Upper lobe of left lung (tissue), 6 donors: ENCODE results near the gene CEP164. TPM values are rescaled to one million over a fixed set of nuclear protein-coding genes. Genes with fewer than 3 reads are reported as not detected.

Experiments used
- ATAC-seq, 2 donors: fragments of 200-7000 bp; cut with Tn5 transposase; one replicate each; pipeline ENCODE4 v1.9.1; 2022; ENCODE audit warnings: mild to moderate bottlenecking in 2 of 2, moderate library complexity in 2 of 2; ENCODE audit not compliant: low FRiP score in 2 of 2
- DNase-seq, 2 donors: peaks; one replicate each; pipeline ENCODE4 v3.0.0-alpha.2; 2019 to 2020
- H3K27ac ChIP-seq, 4 donors: fragments of 200-600 bp; sonication (generic); one replicate each; pipeline ENCODE4 v1.5.1; 2016 to 2019
- H3K27me3 ChIP-seq, 4 donors: fragments of 200-600 bp; sonication (generic); one replicate each; pipeline ENCODE4 v1.5.1; 2017 to 2019
- H3K36me3 ChIP-seq, 4 donors: fragments of 200-600 bp; sonication (generic); one replicate each; pipeline ENCODE4 v1.5.1; 2016 to 2019
- H3K4me1 ChIP-seq, 4 donors: fragments of 200-600 bp; sonication (generic); one replicate each; pipeline ENCODE4 v1.5.1; 2018 to 2019
- H3K4me3 ChIP-seq, 4 donors: fragments of 200-600 bp; sonication (generic); one replicate each; pipeline ENCODE4 v1.5.1; 2017 to 2019; ENCODE audit warnings: mild to moderate bottlenecking in 2 of 4, moderate library complexity in 1 of 4
- H3K9me3 ChIP-seq, 4 donors: fragments of 200-600 bp; sonication (generic); one replicate each; pipeline ENCODE4 v1.5.1; 2018 to 2019
- EP300 ChIP-seq, 4 donors: sonication (generic); formaldehyde crosslinking; IDR thresholded peaks; one replicate each; pipeline ENCODE4 v1.5.1; 2017; ENCODE audit warnings: antibody characterized with exemption in 4 of 4, control low read depth in 2 of 4
- POLR2A ChIP-seq, 4 donors: fragments of 450-650 bp; IDR thresholded peaks; one replicate each; pipeline ENCODE4 v1.5.1; 2016 to 2017; ENCODE audit warnings: antibody characterized with exemption in 4 of 4, mild to moderate bottlenecking in 2 of 4
- POLR2AphosphoS5 ChIP-seq, 2 donors: sonication (generic); formaldehyde crosslinking; IDR thresholded peaks; one replicate each; pipeline ENCODE4 v1.5.1; 2017; ENCODE audit warnings: antibody characterized with exemption in 2 of 2
- WGBS, 2 donors: methylation state at CpG; one replicate each; pipeline ENCODE4 v1.1.5; 2017 to 2018; 5-methylcytosine and 5-hydroxymethylcytosine counted together
- total RNA-seq, 6 donors: library from RNA; depleted of rRNA in 4 of 6; stranded (reverse); fragments of >200 nt in 4 of 6; gene quantifications; one replicate each; pipeline versions ENCODE4 v1.1.0 to v1.2.1, GENCODE V29; 2016 to 2021
- TF ChIP-seq, protein P1 (sequence below), 6 experiments: fragments of 450-650 bp in 4 of 6; fragments of 200-600 bp in 2 of 6; sonication (generic) in 2 of 6; IDR thresholded peaks; one replicate each; pipeline ENCODE4 v1.5.1; 2016 to 2019; ENCODE audit warnings: antibody characterized with exemption in 6 of 6
- donor health status: DM: no; HTN: no; CAD: no; lungs with moderate emphysema.
- donor health status: DM: no; HTN: yes; CAD: no; lungs with severe emphysema.

Gene CEP164
- total RNA-seq, 6 donors from 2014 or later = 16.1 to 73.3 (median 27.9) TPM

DNA sequence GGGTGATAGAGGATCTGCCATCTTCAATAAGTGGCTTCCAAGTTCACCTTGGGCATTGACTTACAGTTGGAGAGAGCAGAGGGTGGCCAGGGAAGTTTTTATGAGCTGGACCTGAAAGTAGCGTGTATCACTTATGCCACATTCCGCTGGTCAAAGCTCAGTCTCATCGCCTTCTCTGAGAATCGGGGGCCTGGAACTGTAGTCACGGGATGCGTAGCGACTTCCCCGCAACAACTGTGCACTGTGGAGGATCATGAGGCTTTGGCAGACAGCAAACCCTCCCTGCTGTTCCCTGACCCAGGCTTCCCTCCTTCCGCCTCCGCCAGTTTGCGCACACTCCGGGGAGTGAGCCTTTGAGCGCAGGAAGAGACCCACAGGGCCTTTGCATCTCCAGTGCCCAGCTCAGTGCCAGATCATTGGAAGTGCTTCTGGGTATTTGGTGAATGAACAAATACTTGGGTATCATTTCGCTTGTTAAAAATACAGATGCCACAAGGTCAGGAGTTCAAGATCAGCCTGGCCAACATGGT, 95.5 kb downstream of the CEP164 start:
- WGBS, 2 donors = 69 to 89% methylated on average over 4 to 14 of the region's 14 CpGs
- H3K4me1 ChIP-seq = peaks cover 0 to 6% (median 0%) of the 10 kb centered on the region in 4 donors
- ATAC-seq (no peak), DNase-seq (no peak)
- H3K36me3 ChIP-seq = no peaks in the 10 kb centered on the region
- TF ChIP-seq POLR2A (IDR thresholded peaks at IDR 0.05) (no peak), POLR2AphosphoS5 (IDR thresholded peaks at IDR 0.05) (no peak), EP300 (IDR thresholded peaks at IDR 0.05) (no peak)
- TF ChIP-seq, protein P1, sequence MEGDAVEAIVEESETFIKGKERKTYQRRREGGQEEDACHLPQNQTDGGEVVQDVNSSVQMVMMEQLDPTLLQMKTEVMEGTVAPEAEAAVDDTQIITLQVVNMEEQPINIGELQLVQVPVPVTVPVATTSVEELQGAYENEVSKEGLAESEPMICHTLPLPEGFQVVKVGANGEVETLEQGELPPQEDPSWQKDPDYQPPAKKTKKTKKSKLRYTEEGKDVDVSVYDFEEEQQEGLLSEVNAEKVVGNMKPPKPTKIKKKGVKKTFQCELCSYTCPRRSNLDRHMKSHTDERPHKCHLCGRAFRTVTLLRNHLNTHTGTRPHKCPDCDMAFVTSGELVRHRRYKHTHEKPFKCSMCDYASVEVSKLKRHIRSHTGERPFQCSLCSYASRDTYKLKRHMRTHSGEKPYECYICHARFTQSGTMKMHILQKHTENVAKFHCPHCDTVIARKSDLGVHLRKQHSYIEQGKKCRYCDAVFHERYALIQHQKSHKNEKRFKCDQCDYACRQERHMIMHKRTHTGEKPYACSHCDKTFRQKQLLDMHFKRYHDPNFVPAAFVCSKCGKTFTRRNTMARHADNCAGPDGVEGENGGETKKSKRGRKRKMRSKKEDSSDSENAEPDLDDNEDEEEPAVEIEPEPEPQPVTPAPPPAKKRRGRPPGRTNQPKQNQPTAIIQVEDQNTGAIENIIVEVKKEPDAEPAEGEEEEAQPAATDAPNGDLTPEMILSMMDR (IDR thresholded peaks at IDR 0.05) = no peak
- no peak overlapping the region for H3K4me3 ChIP-seq
- H3K27ac ChIP-seq = no peak overlapping the region
- H3K27me3 ChIP-seq = no peaks in the 10 kb centered on the region
- H3K9me3 ChIP-seq = no peaks in the 10 kb centered on the region

DNA sequence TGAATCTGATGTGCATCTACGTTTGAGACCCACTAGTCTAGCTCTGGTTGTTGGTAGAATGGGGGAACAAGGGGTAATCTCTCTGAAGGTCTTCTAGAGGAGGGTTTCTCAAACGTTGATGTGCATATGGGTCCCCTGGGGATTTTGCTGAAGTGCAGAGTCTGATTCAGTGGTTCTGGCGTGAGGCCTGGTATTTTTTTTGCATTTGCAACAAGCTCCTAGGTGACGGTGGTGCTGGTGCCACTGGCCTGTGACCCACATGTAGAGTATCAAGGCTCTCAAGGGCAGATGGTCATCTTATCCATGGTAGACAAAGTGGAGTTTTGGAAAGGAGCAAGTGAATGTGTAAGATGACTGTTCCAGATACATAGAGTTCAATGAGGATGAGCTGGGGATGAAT, 97.1 kb downstream of the CEP164 start:
- no peaks in the 10 kb centered on the region for H3K36me3 ChIP-seq
- peaks cover 0 to 6% (median 0%) of the 10 kb centered on the region in 4 donors for H3K4me1 ChIP-seq
- H3K27me3 ChIP-seq = no peaks in the 10 kb centered on the region
- DNase-seq (no peak), ATAC-seq (no peak)
- H3K9me3 ChIP-seq = no peaks in the 10 kb centered on the region
- H3K27ac ChIP-seq = no peak overlapping the region
- 65 to 77% methylated on average over 4 of the region's 4 CpGs for WGBS, 2 donors
- H3K4me3 ChIP-seq = no peak overlapping the region
- TF ChIP-seq POLR2A (IDR thresholded peaks at IDR 0.05) (no peak), EP300 (IDR thresholded peaks at IDR 0.05) (no peak), POLR2AphosphoS5 (IDR thresholded peaks at IDR 0.05) (no peak)
- TF ChIP-seq, protein P1 (IDR thresholded peaks at IDR 0.05) = no peak

DNA sequence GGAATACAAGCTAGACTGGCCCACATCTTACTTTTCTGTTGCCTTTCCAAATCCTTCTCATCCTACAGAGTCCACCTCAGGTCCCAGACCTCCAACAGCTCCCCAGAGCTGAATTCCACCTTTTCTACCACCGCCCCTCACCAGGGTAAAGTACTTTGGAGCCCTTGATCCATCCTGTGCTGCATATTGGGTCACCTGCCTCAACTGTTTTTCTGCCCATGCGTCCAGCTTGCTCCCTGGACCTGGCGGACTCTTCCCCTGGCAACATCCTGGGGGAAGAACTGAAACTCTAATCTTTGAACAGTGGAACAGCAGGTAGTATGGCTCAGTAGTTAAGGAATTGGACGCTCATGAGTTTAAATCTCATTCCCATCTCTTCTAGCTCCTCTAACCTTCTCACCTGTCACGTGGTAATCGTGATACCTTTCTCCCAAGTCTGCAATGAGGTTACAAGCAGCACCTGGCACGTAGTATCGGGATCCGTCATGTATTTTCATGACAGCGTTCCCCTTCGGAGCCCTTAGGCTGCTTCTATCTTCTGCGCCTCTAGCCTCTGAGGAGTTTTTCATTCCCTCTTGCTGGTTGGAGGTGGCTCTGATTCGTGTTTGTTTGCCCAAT, 98.1 kb downstream of the CEP164 start:
- 55 to 58% methylated on average over 13 of the region's 13 CpGs for WGBS, 2 donors
- ATAC-seq = no peak
- H3K27ac ChIP-seq = no peak overlapping the region
- H3K4me1 ChIP-seq = peaks cover 0 to 6% (median 0%) of the 10 kb centered on the region in 4 donors
- no peak for DNase-seq
- no peaks in the 10 kb centered on the region for H3K36me3 ChIP-seq
- H3K27me3 ChIP-seq = no peaks in the 10 kb centered on the region
- no peaks in the 10 kb centered on the region for H3K9me3 ChIP-seq
- TF ChIP-seq, protein P1 (IDR thresholded peaks at IDR 0.05) = no peak
- no peak for TF ChIP-seq POLR2A (IDR thresholded peaks at IDR 0.05)
- no peak for TF ChIP-seq EP300 (IDR thresholded peaks at IDR 0.05)
- TF ChIP-seq POLR2AphosphoS5 (IDR thresholded peaks at IDR 0.05) = no peak
- no peak overlapping the region for H3K4me3 ChIP-seq

DNA sequence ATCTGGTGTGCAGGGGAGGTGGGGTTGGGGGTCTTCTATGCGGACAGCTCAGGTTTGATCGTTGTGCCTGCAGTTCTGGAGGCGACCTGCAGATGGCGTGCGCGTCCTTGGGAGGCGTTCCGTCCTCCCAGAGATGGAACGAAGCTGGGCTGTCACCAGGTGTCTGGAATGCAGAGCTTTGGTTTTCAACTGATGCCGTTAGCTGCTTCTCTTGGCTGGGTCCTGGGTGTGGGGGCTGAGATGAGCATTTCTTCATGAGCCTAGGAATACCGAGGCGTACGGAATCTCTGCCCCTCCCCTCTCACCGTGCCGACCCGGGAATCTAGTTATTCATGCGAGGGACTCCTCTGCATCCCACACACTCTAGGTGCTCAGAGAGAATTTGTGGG, 98.6 kb downstream of the CEP164 start:
- Histone ChIP-seq H3K27me3 (no peaks in the 10 kb centered on the region), H3K27ac (no peak overlapping the region), H3K36me3 (no peaks in the 10 kb centered on the region), H3K9me3 (no peaks in the 10 kb centered on the region), H3K4me1 (peaks cover 0 to 6% (median 0%) of the 10 kb centered on the region in 4 donors), H3K4me3 (no peak overlapping the region)
- ATAC-seq = peak; percentile 56 to 71
- peak; percentile 53 to 86 for DNase-seq
- 2 to 5% methylated on average over 16 to 17 of the region's 17 CpGs for WGBS, 2 donors
- no peak for TF ChIP-seq POLR2AphosphoS5 (IDR thresholded peaks at IDR 0.05)
- no peak for TF ChIP-seq POLR2A (IDR thresholded peaks at IDR 0.05)
- TF ChIP-seq, protein P1 (IDR thresholded peaks at IDR 0.05) = peak; percentile 84 to 89 (median 86)
- TF ChIP-seq EP300 (IDR thresholded peaks at IDR 0.05) = no peak

DNA sequence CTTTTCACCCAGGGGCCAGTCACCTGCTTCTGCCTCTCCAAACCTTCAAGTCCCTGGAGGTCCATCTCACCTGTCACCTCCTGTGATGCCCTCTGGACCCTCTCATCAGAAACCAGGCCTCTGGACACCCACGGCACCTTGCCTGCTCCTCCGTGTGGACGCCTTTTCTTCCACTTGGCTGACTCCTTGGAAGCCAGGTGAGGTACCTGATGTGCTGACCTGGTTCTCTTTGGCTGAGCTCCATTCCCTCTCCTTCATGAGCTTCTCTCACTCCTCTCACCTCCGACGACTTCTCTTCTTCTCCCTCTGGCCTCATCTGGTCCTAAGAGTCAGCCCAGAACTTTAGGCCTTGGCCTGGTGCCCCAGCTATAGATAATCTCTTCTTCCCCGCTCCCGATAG, 99.3 kb downstream of the CEP164 start:
- no peak for DNase-seq
- Histone ChIP-seq H3K27ac (no peak overlapping the region), H3K27me3 (no peaks in the 10 kb centered on the region), H3K36me3 (no peaks in the 10 kb centered on the region), H3K4me1 (peaks cover 0 to 6% (median 0%) of the 10 kb centered on the region in 4 donors), H3K9me3 (no peaks in the 10 kb centered on the region), H3K4me3 (no peak overlapping the region)
- 83 to 84% methylated on average over 7 of the region's 7 CpGs for WGBS, 2 donors
- ATAC-seq = no peak
- no peak for TF ChIP-seq POLR2A (IDR thresholded peaks at IDR 0.05)
- no peak for TF ChIP-seq EP300 (IDR thresholded peaks at IDR 0.05)
- TF ChIP-seq POLR2AphosphoS5 (IDR thresholded peaks at IDR 0.05) = no peak
- TF ChIP-seq, protein P1 (IDR thresholded peaks at IDR 0.05) = no peak
